VCaP (cell line): ENCODE measurements around the gene NFKB1.

Experiments
- H3K27ac ChIP-seq: fragments of 450-650 bp; 2 replicates; pipeline ENCODE4 v1.5.1; 2017
- TF ChIP-seq, protein P1 (sequence below): fragments of 450-650 bp; conservative IDR thresholded peaks from 2 replicates; pipeline ENCODE4 v1.5.1; 2017; ENCODE audit warnings: mild to moderate bottlenecking, moderate library complexity

The NFKB1 gene

GRCh38 chr4:102554482-102554881, 53.3 kb downstream of the NFKB1 start:
- TF ChIP-seq, protein P1, sequence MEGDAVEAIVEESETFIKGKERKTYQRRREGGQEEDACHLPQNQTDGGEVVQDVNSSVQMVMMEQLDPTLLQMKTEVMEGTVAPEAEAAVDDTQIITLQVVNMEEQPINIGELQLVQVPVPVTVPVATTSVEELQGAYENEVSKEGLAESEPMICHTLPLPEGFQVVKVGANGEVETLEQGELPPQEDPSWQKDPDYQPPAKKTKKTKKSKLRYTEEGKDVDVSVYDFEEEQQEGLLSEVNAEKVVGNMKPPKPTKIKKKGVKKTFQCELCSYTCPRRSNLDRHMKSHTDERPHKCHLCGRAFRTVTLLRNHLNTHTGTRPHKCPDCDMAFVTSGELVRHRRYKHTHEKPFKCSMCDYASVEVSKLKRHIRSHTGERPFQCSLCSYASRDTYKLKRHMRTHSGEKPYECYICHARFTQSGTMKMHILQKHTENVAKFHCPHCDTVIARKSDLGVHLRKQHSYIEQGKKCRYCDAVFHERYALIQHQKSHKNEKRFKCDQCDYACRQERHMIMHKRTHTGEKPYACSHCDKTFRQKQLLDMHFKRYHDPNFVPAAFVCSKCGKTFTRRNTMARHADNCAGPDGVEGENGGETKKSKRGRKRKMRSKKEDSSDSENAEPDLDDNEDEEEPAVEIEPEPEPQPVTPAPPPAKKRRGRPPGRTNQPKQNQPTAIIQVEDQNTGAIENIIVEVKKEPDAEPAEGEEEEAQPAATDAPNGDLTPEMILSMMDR = no peak

DNA sequence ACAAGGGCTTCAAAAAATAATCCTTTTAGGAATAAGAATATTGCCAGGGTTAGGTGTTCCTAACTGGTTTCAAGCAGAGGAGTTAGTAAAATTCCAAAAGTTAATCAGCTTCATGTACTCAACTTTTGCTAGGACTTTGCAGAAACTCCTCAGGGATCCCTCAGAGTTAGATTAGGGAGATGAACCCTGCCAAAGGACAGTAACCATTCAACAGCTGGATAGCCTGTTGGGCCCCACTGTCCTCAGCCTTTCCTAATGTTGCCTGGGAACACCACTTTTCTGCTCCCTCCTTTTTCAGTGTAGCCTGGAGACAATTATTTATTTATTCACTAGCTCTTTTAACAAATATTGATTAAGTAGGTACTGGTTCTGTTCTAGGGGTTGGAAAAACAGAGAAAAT, 53.8 kb downstream of the NFKB1 start:
- TF ChIP-seq, protein P1 = no peak
- H3K27ac ChIP-seq = no peak overlapping the region

More at GRCh38 chr4:102554482-102554881, 53.3 kb downstream of the NFKB1 start:
- H3K27ac ChIP-seq = no peak overlapping the region

GRCh38 chr4:102557636-102558035, 56.5 kb downstream of the NFKB1 start:
- H3K27ac ChIP-seq = no peak overlapping the region
- TF ChIP-seq, protein P1 = no peak

GRCh38 chr4:102560115-102560514, 59.0 kb downstream of the NFKB1 start:
- no peak overlapping the region for H3K27ac ChIP-seq
- TF ChIP-seq, protein P1 = no peak

GRCh38 chr4:102560571-102561341, 59.6 kb downstream of the NFKB1 start:
- TF ChIP-seq, protein P1 = no peak
- H3K27ac ChIP-seq = no peak overlapping the region

DNA sequence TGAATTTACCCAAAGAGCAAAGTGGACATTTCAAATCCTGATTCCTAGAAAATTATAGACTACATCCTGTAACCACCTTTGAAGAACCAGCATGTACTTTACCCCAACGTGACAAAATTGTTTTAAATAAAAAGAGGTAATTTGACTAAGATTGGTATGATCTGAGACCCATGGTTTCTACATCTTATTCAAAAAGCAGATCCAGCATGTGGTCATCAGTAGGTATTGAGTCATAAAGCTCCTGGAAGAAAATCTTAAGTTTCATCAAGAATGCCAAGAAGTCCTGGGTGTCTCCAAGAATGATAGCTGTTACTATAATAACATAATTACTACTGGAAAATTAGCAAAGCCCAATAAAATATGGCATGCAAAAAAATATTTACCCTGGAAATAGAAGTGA, 61.8 kb downstream of the NFKB1 start:
- H3K27ac ChIP-seq = no peak overlapping the region
- TF ChIP-seq, protein P1 = no peak

DNA sequence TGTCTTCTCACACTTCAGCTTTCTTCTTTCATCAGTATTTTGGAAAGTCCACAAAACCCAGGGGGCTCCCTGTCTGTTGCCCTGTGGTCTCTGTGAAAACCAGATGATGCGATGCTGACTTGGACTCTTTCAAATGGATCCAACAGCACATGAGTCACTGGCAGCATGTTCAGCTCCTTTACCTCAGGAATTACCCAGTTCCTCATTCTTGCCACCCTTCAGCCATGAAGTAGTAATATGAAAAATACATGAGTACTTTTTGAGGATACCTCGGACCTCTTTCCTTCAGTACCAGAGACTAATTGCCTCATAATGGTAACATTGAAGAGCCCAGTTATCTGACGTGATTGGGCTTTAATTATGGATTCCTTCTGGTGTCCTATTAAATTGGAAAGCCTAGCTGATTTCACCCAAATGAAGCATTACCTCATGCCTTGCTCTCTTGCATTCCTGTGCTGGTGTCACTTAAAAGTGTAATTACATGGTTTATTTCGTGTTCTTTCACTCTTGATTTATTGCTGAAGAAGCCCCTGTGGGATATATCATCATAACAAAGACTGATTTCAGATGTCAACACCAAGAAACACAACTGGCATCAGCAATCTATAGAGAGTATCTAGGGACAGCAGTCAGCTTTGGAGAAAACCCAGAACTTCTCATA, 63.4 kb downstream of the NFKB1 start:
- TF ChIP-seq, protein P1 = no peak
- no peak overlapping the region for H3K27ac ChIP-seq
